GM10248 (cell line): ENCODE data around the gene FMNL2.
"Not testable (repeated sequence)": the region's sequence is repeated elsewhere in the genome, so short reads cannot be mapped to it uniquely, and the experiment has no call there.

Experiments
- CTCF ChIA-PET: fragments of 300-600 bp; sonication (Branson Sonifier 250); formaldehyde crosslinking; extraction: SDS; loops from one replicate; lab custom pipeline; 2021; ENCODE audit warnings: antibody characterized with exemption; lab: Yijun Ruan, JAX
- POLR2A ChIA-PET: fragments of 350-650 bp; sonication (Branson Sonifier 250); formaldehyde crosslinking; extraction: SDS; loops from one replicate; lab custom pipeline; 2020; ENCODE audit warnings: antibody characterized with exemption; lab: Yijun Ruan, JAX
- DNase-seq: peaks from one replicate; pipeline ENCODE4 v3.0.0; 2012; ENCODE audit errors: extremely low spot score
- CTCF ChIP-seq: IDR thresholded peaks from 2 replicates; pipeline ENCODE4 v1.5.1; 2012; ENCODE audit warnings: mild to moderate bottlenecking, low read depth; ENCODE audit errors: extremely low read depth, missing control alignments, control extremely low read depth

FMNL2 gene

GRCh38 chr2:152473151-152473857 lies 138.3 kb downstream of the FMNL2 start:
- DNase-seq: no peak
- no peak for TF ChIP-seq CTCF
- CTCF ChIA-PET: no interaction called here
- POLR2A ChIA-PET: no interaction called here

- POLR2A ChIA-PET, DNase-seq: not testable (repeated sequence)
- CTCF ChIA-PET: interaction anchor here (1.3 to 1.5 kb wide), 3 partner anchors 12 to 21 kb away, joined by 4 to 6 read pairs (median 5); no protein-coding TSS in a partner anchor
Measured at GRCh38 chr2:152474523-152474922, 139.5 kb downstream of the FMNL2 start.

- ChIA-PET CTCF (interaction anchor here (1.5 to 2.4 kb wide), 3 partner anchors 10 to 22 kb away, joined by 4 to 11 read pairs (median 6); no protein-coding TSS in a partner anchor), POLR2A (no interaction called here)
- no peak for DNase-seq
- TF ChIP-seq CTCF: no peak
Measured at GRCh38 chr2:152475982-152476381, 141.0 kb downstream of the FMNL2 start.

- no peak for TF ChIP-seq CTCF
- ChIA-PET POLR2A (no interaction called here), CTCF (interaction anchor here (2.1 to 2.4 kb wide), 2 partner anchors 8 to 11 kb away, joined by 6 to 11 read pairs; no protein-coding TSS in a partner anchor)
- DNase-seq: no peak
Measured at GRCh38 chr2:152477347-152478092, 142.5 kb downstream of the FMNL2 start.

GRCh38 chr2:152479282-152479681 lies 144.3 kb downstream of the FMNL2 start:
- ChIA-PET CTCF (no interaction called here), POLR2A (no interaction called here)
- no peak for TF ChIP-seq CTCF
- DNase-seq: no peak

- no peak for DNase-seq
- no peak for TF ChIP-seq CTCF
- POLR2A ChIA-PET: no interaction called here
- CTCF ChIA-PET: interaction anchor here (1.6 kb wide), 1 partner anchor 15 kb away, joined by 7 read pairs; no protein-coding TSS in a partner anchor
Measured at GRCh38 chr2:152480821-152481399, 145.9 kb downstream of the FMNL2 start.
